GM18511 (cell line): ENCODE measurements around the gene DGKB.

Source experiments
- ATAC-seq: cut with Tn5 transposase; IDR thresholded peaks from one replicate; pipeline ENCODE4 v1.9.1; 2021; ENCODE audit warnings: mild to moderate bottlenecking, moderate library complexity; ENCODE audit not compliant: unreplicated experiment

DGKB gene

DNA sequence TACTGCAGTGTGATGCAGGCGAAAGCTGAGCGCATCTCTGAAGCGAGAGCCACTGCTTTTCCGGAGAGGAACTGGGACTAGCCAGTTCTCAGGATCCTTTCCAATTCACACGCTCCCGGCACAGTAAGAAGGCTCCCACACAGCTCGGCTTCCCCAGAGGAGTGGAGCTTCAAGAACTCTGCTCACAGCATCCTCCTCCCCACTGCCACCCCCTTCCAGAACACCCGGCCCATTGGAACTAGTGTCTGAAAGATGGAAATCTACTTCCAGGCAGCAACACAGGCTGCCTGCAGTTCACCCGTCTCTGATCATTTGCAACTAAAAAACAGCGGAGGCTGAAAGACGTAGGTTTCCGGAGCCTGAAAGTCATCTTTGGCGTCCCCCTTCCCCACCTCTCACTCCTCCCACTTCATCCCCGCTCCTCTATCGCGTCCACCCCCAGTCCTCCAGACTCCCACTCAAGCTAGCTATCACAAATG is at the start of gene DGKB:
TSS of gene DGKB (minus strand) at position 163 of the 479 bp plus-strand sequence.
- no peak for ATAC-seq

DNA sequence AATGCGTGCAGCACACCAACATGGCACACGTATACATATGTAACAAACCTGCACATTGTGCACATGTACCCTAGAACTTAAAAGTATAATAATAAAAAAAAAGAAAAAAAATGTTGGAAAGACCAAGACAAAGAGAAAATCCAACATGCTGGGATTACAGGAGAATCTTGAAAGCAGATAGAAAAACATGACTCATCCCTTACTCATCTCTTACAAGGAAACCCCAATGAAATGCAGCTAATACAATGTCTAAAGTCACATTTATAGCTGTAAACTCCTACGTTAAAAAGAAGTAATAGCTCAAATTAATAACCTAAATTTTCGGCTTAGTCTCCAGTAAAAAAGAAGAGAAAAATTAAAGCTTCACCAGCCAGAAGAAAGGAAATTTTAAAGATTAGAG is 47.5 kb upstream of the DGKB start:
- no peak for ATAC-seq

DNA sequence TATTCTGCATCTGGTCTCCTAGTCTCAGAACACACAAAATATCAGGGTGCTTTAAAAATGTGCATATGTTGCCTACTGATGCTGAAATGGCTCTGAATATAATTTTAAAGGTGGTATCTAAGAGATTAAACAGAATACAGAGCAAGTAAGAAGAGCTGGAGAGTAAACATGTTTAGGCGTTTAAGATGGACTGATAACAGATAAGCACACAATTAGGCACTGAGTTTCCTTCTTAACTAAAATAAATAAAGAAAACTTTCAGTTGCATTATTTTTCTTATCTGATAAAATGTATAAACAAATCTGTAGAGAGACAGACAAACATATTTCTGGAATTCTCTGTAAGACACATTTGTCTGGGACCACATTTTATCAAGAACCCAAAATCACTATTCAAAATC is 35.6 kb upstream of the DGKB start:
- no peak for ATAC-seq

DNA sequence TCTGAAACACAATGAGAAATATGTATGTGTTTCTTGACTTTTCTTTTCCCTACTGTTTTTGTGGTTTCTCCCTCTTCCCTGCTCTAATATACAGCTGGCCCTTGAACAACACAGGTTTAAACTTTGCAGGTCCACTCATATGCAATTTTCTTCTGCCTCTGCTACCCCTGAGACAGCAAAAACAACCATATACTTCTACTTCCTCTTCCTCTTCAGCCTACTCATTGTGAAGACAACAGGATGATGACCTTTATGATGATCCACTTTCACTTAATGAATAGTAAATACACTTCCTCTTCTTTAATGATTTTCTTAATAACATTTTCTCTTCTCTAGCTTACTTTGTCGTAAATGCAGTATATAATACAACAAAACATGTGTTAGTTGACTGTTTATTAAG is 35.0 kb upstream of the DGKB start:
- no peak for ATAC-seq

DNA sequence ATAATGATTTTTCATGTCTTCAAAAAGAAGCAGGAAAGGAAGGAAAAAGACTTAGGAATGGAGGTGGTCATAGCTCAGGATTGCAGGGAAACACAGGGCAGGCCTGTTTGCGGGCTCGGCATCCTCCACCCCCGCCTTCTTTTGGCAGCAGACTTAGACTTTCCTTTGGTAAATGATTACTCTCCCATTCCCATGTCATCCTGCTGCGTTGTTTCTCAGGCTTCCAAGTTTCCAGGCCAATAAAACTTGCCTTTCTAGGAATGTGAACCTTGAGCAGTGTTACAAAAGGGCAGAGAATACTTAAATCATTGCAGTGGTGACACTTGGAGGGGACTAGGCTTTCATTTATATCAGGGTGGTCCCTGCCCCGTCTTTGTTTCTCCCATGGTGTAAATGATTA is 34.0 kb upstream of the DGKB start:
- no peak for ATAC-seq

DNA sequence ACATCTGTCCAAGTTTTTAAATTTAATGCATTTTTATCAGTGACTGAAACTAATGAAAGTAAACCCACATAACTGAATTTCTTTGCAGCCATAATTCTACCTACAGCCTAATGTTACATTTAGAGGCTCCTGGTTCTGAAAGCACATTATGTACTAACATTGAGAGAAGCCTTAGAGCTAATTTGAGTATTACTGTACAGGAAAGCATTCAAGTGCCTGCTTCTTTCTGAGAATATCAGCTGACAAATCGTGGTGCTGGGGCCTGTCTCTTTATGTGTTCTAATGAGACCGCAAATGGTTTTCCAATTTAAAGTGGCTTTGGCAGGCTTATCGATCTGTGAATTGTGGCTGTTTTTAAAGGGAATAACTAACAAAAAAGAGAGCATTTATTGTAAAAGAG is 32.3 kb upstream of the DGKB start:
- no peak for ATAC-seq

DNA sequence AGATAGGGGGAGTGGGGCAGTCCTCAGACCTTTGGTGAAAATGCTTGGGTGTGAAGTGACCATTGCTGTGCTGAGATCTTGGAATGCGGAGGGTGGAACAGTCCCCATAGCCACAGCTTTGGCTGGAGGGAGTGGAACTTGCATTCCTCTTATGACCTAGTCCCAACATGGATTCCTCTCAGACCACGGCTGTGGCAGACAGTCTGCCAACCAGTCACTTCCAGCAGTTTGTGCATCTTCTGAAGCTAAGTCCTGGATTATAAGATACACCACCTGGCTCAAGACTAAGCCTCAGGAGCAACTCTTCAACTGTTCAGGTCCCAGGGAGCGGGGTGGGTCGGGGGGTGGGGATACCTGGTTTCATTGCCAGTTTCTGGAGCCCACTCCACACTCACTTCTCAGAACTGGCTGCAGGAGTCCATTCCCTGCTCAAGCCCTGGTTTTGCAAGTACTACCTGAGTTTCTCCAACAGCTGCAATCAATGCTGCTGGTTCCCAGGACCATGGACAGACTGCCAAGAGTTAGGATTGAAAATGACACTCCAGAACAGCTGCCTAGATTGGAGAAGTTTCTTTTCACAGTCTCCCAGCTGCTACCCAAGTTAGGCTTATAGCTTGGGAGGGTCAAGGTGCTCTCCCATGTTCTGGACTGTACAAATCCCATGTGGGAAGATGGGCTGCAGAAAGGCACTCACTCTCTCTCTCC is 29.1 kb upstream of the DGKB start:
- no peak for ATAC-seq

DNA sequence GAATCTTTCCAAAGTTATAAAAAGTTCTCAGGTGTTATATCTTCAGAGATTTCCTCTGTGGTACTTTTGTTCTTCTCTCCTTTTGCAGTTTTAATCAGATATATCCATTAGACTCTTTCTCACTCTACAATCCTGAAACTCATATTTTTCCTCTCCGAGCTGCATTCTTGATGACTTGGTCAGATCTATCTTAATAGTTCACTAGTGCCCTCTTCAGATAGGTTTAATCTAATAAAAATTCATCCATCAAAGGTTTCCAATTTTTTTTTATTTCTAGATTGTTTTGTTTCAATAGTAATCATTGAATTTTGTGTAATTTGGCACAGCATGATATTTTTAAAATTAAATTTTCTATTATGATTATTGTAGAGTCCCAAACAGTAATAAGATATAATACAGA is 21.8 kb upstream of the DGKB start:
- ATAC-seq: no peak

DNA sequence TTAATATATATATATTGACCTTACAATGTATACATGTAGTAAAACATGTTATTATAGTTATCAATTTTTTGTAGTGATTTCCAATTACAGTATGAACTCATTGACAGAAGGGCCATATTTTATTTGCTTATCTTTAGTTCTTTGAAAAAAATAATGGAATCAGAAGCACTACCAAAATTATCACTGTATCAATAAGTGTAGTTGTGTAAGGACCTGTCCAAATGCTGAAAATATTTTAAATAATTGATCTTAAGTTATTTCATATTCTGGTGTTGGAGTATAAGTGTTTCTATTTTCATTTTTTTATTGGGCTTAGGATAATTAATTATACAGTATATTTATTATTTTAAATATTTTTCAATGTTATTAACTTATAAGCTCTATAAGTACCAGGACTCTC is 8.5 kb upstream of the DGKB start:
- no peak for ATAC-seq

DNA sequence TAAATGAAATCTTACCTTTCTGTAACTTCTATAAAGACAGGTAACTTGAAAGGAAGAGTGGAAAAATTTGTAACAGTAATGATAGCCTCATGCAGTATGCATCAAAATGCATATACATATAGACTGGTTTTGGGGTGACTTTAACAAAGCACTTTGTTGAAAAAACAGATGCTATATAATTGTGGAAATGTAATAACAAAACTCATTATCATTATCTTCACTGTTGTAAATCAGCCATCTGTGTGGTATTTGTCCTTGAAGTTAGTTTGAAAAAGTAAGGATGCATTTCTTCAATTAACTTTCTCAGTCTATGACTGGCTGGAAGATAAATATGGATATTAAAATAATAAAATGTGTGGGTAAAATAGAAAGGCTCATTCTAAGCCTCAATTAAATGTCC is 6.1 kb upstream of the DGKB start:
- no peak for ATAC-seq

DNA sequence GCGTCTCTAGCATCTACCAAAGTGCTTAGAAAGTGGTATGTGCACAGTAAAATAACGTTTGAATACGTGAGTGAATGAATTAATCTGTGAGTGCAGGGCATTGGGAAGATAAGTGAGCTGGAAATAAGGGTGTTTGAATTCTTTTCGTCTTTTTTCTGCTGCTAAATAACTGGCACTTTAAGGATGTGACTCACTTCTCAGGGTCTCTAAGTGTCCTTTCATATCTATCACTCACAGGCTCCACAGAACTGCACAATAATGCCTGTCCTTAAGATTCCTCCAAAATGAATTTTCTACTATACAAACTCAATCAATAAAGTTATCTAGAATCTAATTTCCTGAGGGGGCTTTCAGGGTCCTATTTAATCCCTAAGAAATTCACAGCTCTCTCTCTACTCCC is 3.2 kb upstream of the DGKB start:
- ATAC-seq: no peak

DNA sequence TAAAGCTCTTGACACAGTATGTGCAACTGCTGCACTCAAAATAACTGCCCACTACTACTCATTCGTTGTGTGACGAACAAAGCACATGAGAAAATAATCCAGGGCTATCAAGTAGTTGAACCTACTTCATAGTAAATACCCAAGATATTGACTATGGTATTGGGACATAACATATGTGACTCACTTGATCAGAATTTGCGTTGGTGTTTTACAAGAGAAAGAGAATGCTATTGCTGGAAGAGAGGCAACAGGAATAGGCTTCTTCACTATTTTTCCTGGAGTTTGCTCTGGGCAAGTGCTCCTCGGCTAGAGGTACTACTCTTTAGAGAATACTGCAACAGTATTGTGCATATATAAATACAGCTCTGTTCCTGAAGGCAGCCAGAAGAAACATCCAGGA is 2.5 kb downstream of the DGKB start:
- ATAC-seq: no peak

DNA sequence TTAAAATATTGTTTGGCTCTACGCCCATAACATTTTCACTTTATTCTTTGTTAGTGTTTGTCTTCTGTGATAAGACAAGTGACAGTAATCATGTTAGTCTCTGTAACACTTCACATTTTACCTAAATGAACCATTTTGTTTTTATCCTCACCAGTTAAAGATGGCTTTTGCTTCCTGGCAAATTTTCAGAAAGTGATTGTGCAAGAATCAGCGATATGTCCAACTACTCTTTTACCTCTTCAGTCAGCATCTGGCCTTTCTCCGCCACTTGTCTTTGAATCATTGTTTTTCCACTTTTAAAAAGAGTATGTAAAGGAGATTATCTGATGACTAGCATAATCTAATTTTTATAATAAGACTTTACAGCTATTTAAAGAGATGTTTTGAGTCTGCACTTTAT is 3.5 kb downstream of the DGKB start:
- no peak for ATAC-seq

DNA sequence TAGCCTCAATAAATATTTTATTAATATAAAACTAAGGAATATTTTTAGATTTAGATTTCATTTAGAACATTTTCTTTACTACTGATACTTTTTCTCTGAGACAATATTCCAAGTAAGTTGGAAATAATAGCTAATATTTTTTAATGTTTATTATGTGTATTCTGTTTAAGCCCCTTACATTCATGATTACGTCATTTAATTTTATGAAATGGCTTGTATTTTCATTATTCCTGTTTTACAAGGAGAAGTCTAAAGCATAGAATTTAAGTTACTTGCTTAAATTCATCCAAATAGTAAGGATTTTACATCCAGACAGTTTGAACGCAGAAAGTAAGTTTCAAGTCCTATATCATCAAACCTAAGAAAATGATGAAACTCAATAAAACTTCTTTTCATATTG is 6.1 kb downstream of the DGKB start:
- no peak for ATAC-seq

DNA sequence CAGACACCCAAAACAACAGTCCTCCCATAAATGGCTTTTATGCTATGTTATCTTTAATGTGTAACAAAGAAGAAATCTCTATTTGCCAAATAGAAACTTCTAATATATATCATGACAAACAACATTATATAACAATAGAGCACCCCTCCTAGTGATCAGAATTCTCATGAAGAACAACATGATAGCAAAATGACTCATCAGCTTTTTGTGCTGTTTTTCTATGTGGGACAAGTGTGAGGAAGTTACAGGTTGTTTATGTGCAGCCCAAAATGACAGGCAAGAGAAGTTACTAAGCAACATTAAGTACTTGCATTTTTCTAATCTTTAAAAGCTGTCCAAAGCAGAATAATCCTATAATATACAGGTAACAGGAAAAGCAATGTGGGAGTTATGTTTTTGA is 7.7 kb downstream of the DGKB start:
- ATAC-seq: no peak

DNA sequence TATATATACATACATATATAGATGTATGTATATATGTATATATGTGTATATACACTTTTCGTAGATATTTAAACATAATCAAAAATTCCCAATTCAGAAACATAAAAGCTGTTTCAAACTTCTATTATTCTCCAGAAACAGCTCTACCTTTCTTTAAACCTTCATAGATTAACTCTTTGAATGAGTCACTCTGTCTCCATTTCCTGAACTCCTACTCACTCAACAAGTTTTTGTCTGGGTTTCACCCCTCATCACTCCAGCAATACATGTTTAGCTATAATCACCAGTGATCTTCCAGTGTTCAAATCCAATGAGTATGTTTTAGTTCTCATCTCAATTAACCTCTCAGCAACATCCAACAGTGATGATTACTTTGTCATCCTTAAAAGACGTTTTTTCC is 9.6 kb downstream of the DGKB start:
- ATAC-seq: no peak

DNA sequence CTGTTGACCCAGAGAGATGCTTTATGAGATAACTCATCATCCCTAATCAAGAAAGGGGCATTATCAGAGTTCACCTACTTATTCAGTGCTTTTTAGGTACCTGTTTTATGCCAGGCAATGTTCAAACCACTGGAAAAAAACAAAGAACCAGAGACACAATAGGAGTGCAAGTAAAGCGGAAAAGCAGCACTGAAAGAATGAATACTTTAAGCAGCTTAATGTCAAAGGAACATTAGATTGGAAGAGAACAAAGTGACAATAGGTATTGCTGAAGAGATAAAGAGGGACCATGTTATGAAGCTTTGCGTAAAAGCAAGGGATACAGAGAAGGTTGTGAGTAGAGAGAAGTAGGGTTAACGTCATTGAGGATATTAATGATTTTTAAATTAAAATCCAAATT is 11.3 kb downstream of the DGKB start:
- no peak for ATAC-seq

DNA sequence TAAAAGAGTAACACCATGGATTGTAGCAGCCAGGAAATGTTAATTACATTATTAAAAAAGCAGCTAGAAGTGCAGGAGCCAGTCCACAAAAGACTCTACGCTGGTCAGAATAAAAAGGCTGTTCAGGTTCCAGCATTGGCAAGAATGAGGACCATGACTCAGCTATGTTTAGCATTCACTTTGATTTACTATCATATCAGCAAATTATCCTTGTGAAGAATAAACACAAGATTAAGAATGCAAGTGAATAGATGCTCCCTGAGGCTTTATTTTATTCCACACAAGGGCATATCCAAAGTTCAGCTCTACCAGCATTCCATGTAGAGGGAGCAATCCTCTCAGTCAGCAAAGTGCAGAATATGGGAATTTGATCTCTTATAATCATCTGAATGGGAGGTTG is 13.6 kb downstream of the DGKB start:
- no peak for ATAC-seq

DNA sequence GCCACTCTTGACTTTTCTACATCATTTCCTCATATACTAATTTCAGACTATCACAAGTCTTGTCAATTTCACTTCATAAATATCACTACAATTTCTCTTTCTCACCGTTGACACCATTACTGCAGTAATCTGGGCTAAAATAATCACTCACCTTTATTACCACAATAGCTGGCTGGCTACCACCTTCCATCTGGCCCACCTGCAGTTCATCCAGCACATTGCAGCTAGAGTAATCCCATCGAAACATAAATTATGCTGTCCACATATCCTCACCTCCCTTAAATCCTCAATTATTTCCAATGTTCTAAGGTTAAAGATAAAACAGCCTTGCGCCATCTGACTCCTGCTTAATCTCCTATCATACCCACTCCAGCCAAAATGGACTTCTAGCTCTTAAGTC is 16.0 kb downstream of the DGKB start:
- no peak for ATAC-seq

DNA sequence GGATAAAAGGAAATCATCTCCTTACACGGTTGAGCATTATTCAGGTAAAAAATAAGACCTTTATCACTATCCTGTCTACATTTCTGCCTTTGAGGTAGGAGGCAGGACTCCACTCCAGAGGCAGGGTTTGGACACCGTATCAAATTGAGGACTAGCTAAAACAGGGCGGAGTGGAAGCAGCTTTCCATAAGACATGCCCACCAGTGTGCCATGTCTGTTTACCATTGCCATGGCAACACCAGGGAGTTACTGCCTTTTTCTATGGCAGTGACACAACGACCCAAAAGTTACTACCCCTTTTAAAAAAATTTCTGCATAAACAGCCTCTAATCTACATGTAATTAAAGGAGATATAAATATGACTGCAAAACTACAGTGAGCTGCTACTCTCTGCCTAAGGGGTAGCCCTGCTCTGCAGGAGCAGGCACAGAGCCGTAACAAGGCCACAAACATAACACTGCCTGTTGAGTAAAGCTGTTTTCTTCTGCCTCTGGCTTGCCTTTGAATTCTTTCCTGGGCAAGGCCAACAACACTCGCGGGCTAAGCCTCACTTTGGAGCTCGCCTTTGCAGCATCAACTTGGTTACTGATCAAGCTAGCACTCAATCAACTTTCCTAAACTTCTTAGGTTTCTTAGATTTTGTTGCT is 26.5 kb downstream of the DGKB start:
- no peak for ATAC-seq

DNA sequence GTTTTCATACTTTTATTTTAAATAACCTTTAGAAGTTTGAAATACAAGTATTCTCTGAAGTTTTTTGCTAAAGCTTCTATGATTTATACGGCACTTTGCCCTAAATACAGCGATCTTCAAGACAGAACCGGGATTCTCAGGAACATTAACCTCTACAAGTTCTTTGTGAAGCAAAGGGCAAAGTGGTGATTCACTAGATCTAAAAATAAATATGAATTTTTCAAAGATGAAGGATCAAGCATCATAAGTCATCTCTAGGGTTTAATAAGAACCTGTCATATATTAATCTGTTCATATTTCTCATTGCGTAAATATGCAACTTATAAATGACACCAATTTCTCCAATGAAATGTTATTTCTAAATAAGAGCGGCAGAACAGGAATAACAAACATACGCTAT is 30.7 kb downstream of the DGKB start:
- no peak for ATAC-seq

DNA sequence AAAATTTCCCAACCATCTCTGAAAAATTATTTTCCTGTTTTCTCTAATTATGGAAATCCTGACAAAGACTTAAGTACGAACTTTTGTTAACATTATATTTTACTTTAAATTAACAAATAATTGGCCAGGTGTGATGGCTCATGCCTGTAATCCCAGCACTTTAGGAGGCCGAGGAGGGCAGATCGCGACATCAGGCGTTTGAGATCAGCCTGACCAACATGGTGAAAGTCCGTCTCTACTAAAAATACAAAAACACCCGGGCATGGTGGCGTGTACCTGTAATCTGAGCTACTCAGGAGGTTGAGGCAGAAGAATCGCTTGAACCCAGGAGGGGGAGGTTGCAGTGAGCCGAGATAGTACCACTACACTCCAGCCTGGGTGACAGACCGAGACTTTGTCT is 32.2 kb downstream of the DGKB start:
- no peak for ATAC-seq

DNA sequence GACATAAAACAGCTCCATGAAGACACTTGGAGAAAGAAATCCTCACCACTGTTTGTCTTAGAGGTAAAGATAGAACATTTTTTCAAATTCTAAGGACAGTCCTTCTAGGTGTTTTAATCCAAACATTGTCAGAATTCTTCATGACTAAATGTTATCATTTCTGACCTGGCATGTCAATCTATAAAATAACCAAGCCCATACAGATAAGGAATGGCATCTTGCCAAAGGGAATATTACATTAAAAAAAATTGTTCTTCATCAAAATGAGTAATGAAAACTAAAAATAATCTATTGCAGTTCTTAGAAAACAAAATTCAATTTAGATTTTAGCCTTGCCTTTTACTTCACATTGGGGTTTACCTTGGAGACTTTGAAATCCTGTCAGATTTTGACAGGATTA is 33.6 kb downstream of the DGKB start:
- ATAC-seq: no peak
